NT2/D1 (cell line): ENCODE results near the gene HOXA6.

Source experiments
- YY1 ChIP-seq: IDR thresholded peaks from 2 replicates; pipeline ENCODE4 v1.6.1; 2011; ENCODE audit not compliant: insufficient read length, insufficient read depth
- ZNF274 ChIP-seq: IDR thresholded peaks from 2 replicates; pipeline ENCODE4 v1.6.1; 2011; ENCODE audit warnings: mild to moderate bottlenecking, low read depth, low read length

DNA sequence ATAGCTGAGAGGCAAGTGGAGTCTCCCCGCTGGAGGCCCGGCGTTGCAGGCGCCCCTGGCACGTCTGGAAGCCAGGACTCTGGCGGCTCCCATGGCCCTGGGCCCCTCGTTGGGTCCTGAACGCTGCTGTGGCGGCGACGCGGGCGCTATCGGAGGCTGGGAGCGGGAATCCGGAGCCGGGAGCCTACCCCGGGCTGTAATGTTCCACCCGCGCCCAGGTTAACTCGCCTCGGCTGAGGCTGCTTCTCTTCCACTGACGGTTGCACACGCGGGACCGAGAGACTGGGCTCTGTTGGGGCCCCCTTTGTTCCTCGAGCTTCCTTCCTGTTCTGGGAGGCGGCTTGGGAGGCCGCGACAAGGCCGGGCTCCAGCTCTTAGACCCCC lies 2.8 kb downstream of the HOXA6 start:
- TF ChIP-seq ZNF274 (no peak), YY1 (no peak)
